ENCODE measurements around the gene PRKAG2.

PRKAG2 gene

GRCh38 chr7:151702961-151703360 lies 174.0 kb downstream of the PRKAG2 start:
- Mint-ChIP-seq H3K27me3 (no peaks in the 10 kb centered on the region), H3K27ac (peak overlapping the region in 1 of 2 donors; percentile 24)

GRCh38 chr7:151700586-151701165 lies 176.2 kb downstream of the PRKAG2 start:
- Mint-ChIP-seq H3K9me3 (no peaks in the 10 kb centered on the region), H3K27ac (no peak overlapping the region), H3K4me1 (peaks cover 31% of the 10 kb centered on the region), H3K4me3 (no peak overlapping the region), H3K27me3 (no peaks in the 10 kb centered on the region)
- ATAC-seq (no peak), DNase-seq (no peak)

More at GRCh38 chr7:151702961-151703360, 174.0 kb downstream of the PRKAG2 start:
- DNase-seq (no peak), ATAC-seq (no peak)
- Mint-ChIP-seq H3K4me3 (no peak overlapping the region), H3K4me1 (peaks cover 23% of the 10 kb centered on the region), H3K9me3 (no peaks in the 10 kb centered on the region)

GRCh38 chr7:151699928-151700319 lies 177.0 kb downstream of the PRKAG2 start:
- no peaks in the 10 kb centered on the region for H3K9me3 Mint-ChIP-seq
- H3K27me3 Mint-ChIP-seq = no peaks in the 10 kb centered on the region
- H3K27ac Mint-ChIP-seq = no peak overlapping the region
- H3K4me1 Mint-ChIP-seq = peaks cover 34% of the 10 kb centered on the region
- DNase-seq = no peak
- H3K4me3 Mint-ChIP-seq = no peak overlapping the region
- ATAC-seq = no peak

- H3K4me1 Mint-ChIP-seq = peaks cover 39% of the 10 kb centered on the region
- no peak for DNase-seq
- H3K9me3 Mint-ChIP-seq = no peaks in the 10 kb centered on the region
- no peak overlapping the region for H3K4me3 Mint-ChIP-seq
- H3K27me3 Mint-ChIP-seq = no peaks in the 10 kb centered on the region
- no peak overlapping the region for H3K27ac Mint-ChIP-seq
- ATAC-seq = no peak
Observed at GRCh38 chr7:151699147-151699927, 177.6 kb downstream of the PRKAG2 start.

GRCh38 chr7:151697942-151698341 lies 179.0 kb downstream of the PRKAG2 start:
- H3K9me3 Mint-ChIP-seq = no peaks in the 10 kb centered on the region
- H3K27me3 Mint-ChIP-seq = no peaks in the 10 kb centered on the region
- DNase-seq = no peak
- ATAC-seq = no peak
- no peak overlapping the region for H3K27ac Mint-ChIP-seq
- no peak overlapping the region for H3K4me3 Mint-ChIP-seq
- H3K4me1 Mint-ChIP-seq = peaks cover 39% of the 10 kb centered on the region

GRCh38 chr7:151697515-151697895 lies 179.4 kb downstream of the PRKAG2 start:
- Mint-ChIP-seq H3K27ac (peak overlapping the region in 1 of 2 donors; percentile 35), H3K27me3 (no peaks in the 10 kb centered on the region), H3K4me1 (peaks cover 39% of the 10 kb centered on the region), H3K9me3 (no peaks in the 10 kb centered on the region), H3K4me3 (no peak overlapping the region)
- DNase-seq (no peak), ATAC-seq (peak; percentile 17)

- Mint-ChIP-seq H3K4me3 (no peak overlapping the region), H3K4me1 (peaks cover 39% of the 10 kb centered on the region), H3K27ac (peak overlapping the region in 1 of 2 donors; percentile 35)
Observed at GRCh38 chr7:151696721-151697514, 180.0 kb downstream of the PRKAG2 start.

GRCh38 chr7:151695951-151696541 lies 180.9 kb downstream of the PRKAG2 start:
- no peaks in the 10 kb centered on the region for H3K9me3 Mint-ChIP-seq
- peaks cover 39% of the 10 kb centered on the region for H3K4me1 Mint-ChIP-seq
- peak overlapping the region in 1 of 2 donors; percentile 96 for H3K27ac Mint-ChIP-seq
- H3K27me3 Mint-ChIP-seq = no peaks in the 10 kb centered on the region
- DNase-seq (no peak), ATAC-seq (no peak)
- H3K4me3 Mint-ChIP-seq = no peak overlapping the region

More at GRCh38 chr7:151696721-151697514, 180.0 kb downstream of the PRKAG2 start:
- DNase-seq (no peak), ATAC-seq (no peak)
- Mint-ChIP-seq H3K27me3 (no peaks in the 10 kb centered on the region), H3K9me3 (no peaks in the 10 kb centered on the region)

- ATAC-seq = peak; percentile 36
- no peaks in the 10 kb centered on the region for H3K9me3 Mint-ChIP-seq
- no peak overlapping the region for H3K4me3 Mint-ChIP-seq
- no peaks in the 10 kb centered on the region for H3K27me3 Mint-ChIP-seq
- DNase-seq = no peak
- H3K4me1 Mint-ChIP-seq = peaks cover 39% of the 10 kb centered on the region
- peak overlapping the region in 1 of 2 donors; percentile 27 for H3K27ac Mint-ChIP-seq
Observed at GRCh38 chr7:151694828-151695580, 181.9 kb downstream of the PRKAG2 start.

- Mint-ChIP-seq H3K27me3 (no peaks in the 10 kb centered on the region), H3K27ac (peak overlapping the region in 1 of 2 donors; percentile 4), H3K9me3 (no peaks in the 10 kb centered on the region), H3K4me3 (no peak overlapping the region), H3K4me1 (peaks cover 39% of the 10 kb centered on the region)
- no peak for ATAC-seq
- DNase-seq = no peak
Observed at GRCh38 chr7:151694441-151694827, 182.5 kb downstream of the PRKAG2 start.

- H3K4me1 Mint-ChIP-seq = peaks cover 32% of the 10 kb centered on the region
- no peak overlapping the region for H3K4me3 Mint-ChIP-seq
- ATAC-seq (no peak), DNase-seq (no peak)
- no peak overlapping the region for H3K27ac Mint-ChIP-seq
- H3K27me3 Mint-ChIP-seq = no peaks in the 10 kb centered on the region
- H3K9me3 Mint-ChIP-seq = no peaks in the 10 kb centered on the region
Observed at GRCh38 chr7:151693140-151693539, 183.8 kb downstream of the PRKAG2 start.

GRCh38 chr7:151692721-151693120 lies 184.2 kb downstream of the PRKAG2 start:
- peaks cover 32% of the 10 kb centered on the region for H3K4me1 Mint-ChIP-seq
- DNase-seq = no peak
- H3K27ac Mint-ChIP-seq = no peak overlapping the region
- H3K4me3 Mint-ChIP-seq = no peak overlapping the region
- H3K9me3 Mint-ChIP-seq = no peaks in the 10 kb centered on the region
- no peak for ATAC-seq
- H3K27me3 Mint-ChIP-seq = no peaks in the 10 kb centered on the region

GRCh38 chr7:151691449-151691848 lies 185.5 kb downstream of the PRKAG2 start:
- Mint-ChIP-seq H3K27me3 (no peaks in the 10 kb centered on the region), H3K9me3 (no peaks in the 10 kb centered on the region), H3K4me3 (no peak overlapping the region), H3K4me1 (peaks cover 21% of the 10 kb centered on the region), H3K27ac (no peak overlapping the region)
- no peak for DNase-seq
- ATAC-seq = no peak

GRCh38 chr7:151690606-151691005 lies 186.3 kb downstream of the PRKAG2 start:
- Mint-ChIP-seq H3K27me3 (no peaks in the 10 kb centered on the region), H3K9me3 (no peaks in the 10 kb centered on the region), H3K4me3 (no peak overlapping the region), H3K27ac (no peak overlapping the region), H3K4me1 (peaks cover 13% of the 10 kb centered on the region)
- no peak for ATAC-seq
- DNase-seq = no peak

All from stimulated activated naive CD8-positive, alpha-beta T cell treated with anti-CD3 and anti-CD28 coated beads, Interleukin-15, amount 100 ng/mL, for 72 hours (primary cell).